ENCODE results near the gene ART1.

DNA sequence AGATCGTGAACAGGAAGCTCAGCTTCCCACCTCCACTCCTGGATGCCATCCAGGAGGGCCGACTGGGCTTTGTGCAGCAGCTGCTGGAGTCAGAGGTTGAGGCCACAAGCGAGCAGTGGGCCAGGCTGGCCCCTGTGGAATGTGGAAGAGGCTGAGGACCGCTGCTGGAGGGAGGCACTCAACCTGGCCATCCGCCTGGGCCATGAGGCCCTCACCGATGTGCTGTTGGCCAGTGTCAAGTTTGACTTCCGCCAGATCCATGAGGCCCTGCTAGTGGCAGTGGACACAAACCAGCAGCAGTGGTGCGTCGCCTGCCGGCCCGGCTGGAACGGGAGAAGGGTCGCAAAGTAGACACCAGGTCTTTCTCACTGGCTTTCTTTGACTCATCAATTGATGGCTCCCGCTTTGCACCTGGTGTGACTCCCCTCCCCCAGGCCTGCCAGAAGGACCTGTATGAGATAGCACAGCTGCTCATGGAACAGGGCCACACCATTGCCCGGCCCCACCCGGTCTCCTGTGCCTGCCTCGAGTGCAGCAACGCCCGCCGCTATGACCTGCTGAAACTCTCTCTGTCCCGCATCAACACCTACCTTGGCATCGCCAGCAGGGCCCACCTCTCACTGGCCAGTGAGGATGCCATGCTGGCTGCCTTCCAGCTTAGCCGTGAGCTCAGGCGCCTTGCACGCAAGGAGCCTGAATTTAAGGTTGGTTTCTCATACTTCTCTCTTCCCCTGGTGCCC lies 28.0 kb upstream of the ART1 start:
- TF ChIP-seq, protein P1, sequence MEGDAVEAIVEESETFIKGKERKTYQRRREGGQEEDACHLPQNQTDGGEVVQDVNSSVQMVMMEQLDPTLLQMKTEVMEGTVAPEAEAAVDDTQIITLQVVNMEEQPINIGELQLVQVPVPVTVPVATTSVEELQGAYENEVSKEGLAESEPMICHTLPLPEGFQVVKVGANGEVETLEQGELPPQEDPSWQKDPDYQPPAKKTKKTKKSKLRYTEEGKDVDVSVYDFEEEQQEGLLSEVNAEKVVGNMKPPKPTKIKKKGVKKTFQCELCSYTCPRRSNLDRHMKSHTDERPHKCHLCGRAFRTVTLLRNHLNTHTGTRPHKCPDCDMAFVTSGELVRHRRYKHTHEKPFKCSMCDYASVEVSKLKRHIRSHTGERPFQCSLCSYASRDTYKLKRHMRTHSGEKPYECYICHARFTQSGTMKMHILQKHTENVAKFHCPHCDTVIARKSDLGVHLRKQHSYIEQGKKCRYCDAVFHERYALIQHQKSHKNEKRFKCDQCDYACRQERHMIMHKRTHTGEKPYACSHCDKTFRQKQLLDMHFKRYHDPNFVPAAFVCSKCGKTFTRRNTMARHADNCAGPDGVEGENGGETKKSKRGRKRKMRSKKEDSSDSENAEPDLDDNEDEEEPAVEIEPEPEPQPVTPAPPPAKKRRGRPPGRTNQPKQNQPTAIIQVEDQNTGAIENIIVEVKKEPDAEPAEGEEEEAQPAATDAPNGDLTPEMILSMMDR (IDR thresholded peaks at IDR 0.05) = no peak
- TF ChIP-seq POLR2A (IDR thresholded peaks at IDR 0.05) = no peak

All from testis (tissue), 2 donors.